CD4-positive, alpha-beta T cell treated with Interleukin-12 subunit alpha and Interleukin-12 subunit beta, for 1 hour (primary cell): ENCODE data around the gene FXYD4.
A peak's percentile ranks its signal among the peaks of the same experiment; 100 is the strongest.
"Not testable (repeated sequence)": the region's sequence is repeated elsewhere in the genome, so short reads cannot be mapped to it uniquely, and the experiment has no call there.

Experiments
- DNase-seq: peaks from one replicate; pipeline ENCODE4 v3.0.0-alpha.2; 2020

FXYD4 gene

GRCh38 chr10:43376828-43377423 lies 5.5 kb downstream of the FXYD4 start:
- no peak for DNase-seq

GRCh38 chr10:43377424-43377883 lies 6.0 kb downstream of the FXYD4 start:
- DNase-seq: no peak

- DNase-seq: no peak
Observed at GRCh38 chr10:43380610-43381222, 9.3 kb downstream of the FXYD4 start.

GRCh38 chr10:43383204-43383971 lies 12.0 kb downstream of the FXYD4 start:
- DNase-seq: no peak

GRCh38 chr10:43384252-43385221 lies 13.1 kb downstream of the FXYD4 start:
- no peak for DNase-seq

GRCh38 chr10:43385412-43386004 lies 14.1 kb downstream of the FXYD4 start:
- no peak for DNase-seq

GRCh38 chr10:43386549-43386948 lies 15.1 kb downstream of the FXYD4 start:
- DNase-seq: no peak

GRCh38 chr10:43386981-43387677 lies 15.7 kb downstream of the FXYD4 start:
- no peak for DNase-seq

- no peak for DNase-seq
Observed at GRCh38 chr10:43387678-43388032, 16.2 kb downstream of the FXYD4 start.

- no peak for DNase-seq
Observed at GRCh38 chr10:43389867-43390266, 18.4 kb downstream of the FXYD4 start.

GRCh38 chr10:43390333-43390732 lies 18.9 kb downstream of the FXYD4 start:
- DNase-seq: no peak

GRCh38 chr10:43390759-43391158 lies 19.3 kb downstream of the FXYD4 start:
- peak; percentile 56 for DNase-seq

GRCh38 chr10:43391496-43391895 lies 20.1 kb downstream of the FXYD4 start:
- no peak for DNase-seq

- no peak for DNase-seq
Observed at GRCh38 chr10:43392748-43393147, 21.3 kb downstream of the FXYD4 start.

- DNase-seq: not testable (repeated sequence)
Observed at GRCh38 chr10:43393186-43393585, 21.8 kb downstream of the FXYD4 start.

GRCh38 chr10:43393606-43394360 lies 22.3 kb downstream of the FXYD4 start:
- no peak for DNase-seq

GRCh38 chr10:43394868-43395267 lies 23.4 kb downstream of the FXYD4 start:
- no peak for DNase-seq

- peak; percentile 43 for DNase-seq
Observed at GRCh38 chr10:43395571-43396060, 24.2 kb downstream of the FXYD4 start.

GRCh38 chr10:43396061-43396927 lies 24.9 kb downstream of the FXYD4 start:
- peak; percentile 76 for DNase-seq
